IPS-11a (cell line): ENCODE data around the gene PSMD4.
"Not testable (repeated sequence)": the region's sequence is repeated elsewhere in the genome, so short reads cannot be mapped to it uniquely, and the experiment has no call there.

Source experiments
- H3K4me3 ChIP-seq: one replicate; pipeline ENCODE4 v1.5.1; 2013; ENCODE audit warnings: low read depth, low read length, control low read depth

The PSMD4 gene

DNA sequence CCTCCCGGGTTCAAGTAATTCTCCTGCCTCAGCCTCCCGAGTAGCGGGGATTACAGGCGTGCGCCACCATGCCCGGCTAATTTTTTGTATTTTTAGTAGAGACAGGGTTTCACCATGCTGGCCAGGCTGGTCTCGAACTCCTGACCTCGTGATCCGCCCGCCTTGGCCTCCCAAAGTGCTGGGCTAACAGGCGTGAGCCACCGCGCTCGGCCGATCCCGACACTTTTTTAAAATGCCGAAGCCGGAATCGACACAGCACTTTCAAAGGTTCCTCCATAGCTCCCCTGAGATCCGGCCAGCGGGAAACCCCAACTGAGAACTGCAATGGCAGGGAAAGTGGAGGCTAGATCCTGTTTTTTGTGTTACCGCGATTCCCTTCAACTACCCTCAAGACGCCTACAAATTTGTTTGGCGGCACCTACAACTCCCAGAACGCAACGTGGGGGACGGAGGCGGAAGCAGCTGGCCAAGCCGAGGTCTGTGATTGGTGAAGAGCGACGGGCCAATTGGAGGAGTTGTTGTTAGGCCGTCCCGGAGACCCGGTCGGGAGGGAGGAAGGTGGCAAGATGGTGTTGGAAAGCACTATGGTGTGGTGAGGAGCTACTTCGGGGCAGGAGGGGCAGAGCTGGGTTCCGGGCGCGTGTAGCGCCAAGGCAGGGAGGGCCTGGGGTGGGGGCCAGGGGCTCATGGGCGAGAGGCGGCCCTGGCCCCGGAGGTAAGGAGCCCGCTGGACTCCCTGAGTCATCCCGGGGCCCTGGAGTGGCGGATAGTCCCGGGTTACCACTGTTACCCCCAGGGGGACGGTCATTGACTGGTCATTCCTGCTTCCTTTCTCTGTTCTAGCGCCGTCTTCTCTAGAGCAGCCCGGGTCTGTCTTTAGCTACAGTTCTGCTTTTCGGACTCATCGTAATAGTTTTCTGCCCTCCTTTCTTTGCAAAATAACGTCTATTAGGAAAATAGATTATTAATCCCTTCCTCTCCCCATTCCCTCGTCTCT is at the start of gene PSMD4:
Gene PSMD4, plus strand, starts transcription at position 518 of the 997 bp plus-strand sequence. Its CDS starts 49 bp downstream, at position 567.
- H3K4me3 ChIP-seq, result peak within 1 kb of the TSS; percentile 94

DNA sequence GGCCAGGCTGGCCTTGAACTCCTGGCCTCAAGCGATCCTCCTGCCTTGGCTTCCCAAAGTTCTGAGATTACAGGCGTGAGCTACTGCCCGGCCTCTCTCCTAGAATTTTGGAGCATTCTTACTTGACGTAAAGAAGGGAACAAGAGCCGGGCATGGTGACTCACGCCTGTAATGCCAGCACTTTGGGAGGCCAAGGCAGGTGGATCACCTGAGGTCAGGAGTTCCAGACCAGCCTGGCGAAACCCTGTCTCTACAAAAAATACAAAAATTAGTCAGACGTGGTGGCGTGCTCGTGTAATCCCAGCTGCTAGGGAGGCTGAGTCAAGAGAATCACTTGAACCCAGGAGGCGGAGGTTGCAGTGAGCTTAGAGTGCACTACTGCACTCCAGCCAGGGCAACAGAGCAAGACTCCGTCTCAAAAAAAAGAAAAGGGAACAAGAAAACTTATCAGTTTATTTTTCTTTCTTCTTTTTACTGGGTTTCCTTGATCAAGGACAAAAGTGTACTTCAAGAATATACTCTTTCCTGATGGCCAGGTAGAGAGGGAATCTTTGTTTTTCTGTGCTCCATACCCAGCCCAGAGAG is 49.1 kb upstream of the PSMD4 start:
- not testable (repeated sequence) for H3K4me3 ChIP-seq

DNA sequence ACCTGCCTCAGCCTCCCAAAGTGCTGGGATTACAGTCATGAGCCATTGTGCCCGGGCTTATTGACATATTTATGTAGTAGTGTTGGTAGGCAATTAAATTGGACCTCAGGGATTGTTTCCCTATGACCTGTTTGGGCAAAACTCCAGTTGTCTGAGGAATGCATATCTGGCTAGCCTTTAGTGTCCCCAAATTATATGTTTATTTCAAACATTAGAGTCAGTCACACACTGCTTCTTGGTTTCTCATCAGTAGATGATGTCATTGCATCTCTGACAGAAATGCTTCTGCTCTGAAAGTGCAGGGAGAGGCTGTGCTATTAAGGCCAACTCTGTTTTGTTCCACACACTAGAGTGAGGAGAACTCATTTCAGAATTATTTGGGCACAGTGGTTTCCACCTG is 43.7 kb upstream of the PSMD4 start:
- H3K4me3 ChIP-seq, result no peak overlapping the region

DNA sequence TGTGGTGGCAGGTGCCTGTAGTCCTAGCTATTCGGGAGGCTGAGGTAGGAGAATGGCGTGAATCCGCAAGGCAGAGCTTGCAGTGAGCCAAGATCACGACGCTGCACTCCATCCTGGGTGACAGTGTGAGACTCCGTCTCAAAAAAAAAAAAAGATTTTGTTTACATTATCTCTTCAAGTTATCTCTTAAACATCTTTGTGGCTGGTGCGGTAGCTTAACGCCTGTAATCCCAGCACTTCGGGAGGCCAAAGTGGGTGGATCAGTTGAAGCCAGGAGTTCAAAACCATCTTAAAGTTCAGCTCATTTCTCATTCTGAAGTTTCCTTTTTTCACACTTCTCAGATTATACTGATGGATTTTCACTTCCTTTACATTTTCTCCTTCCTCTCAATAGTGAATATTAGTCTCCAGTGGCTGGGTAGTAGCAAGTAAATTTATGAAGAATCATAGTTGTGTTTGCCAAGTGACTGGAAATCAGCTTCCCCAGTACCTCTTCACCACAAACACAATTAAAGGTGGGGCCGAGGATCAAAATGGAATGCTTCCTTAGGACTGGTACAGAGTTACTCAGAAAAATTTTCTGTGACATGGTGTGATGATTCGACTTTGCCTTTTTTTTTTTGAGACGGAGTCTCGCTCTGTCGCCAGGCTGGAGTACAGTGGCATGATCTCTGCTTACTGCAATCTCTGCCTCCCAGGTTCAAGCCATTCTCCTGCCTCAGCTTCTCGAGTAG is 42.4 kb upstream of the PSMD4 start:
- H3K4me3 ChIP-seq, result no peak overlapping the region

DNA sequence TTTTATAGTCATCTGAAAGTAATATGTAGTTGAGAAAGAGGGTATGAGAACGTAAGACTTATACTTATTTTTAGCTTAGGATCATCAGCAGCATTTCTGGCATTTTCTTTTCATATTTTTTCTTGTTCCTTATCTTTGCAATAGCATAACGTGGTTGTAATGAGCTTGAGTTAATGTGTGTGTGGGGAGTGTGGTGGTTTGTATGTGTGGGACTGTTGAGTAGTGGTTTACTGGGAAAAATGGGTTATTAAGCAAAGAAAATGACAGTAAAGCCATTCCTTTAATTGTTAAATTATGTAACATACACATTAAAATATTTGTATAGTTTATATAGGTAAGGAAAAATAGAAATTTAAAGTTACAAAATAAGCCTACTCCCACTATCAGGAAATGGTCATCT is 41.0 kb upstream of the PSMD4 start:
- H3K4me3 ChIP-seq, result no peak overlapping the region

DNA sequence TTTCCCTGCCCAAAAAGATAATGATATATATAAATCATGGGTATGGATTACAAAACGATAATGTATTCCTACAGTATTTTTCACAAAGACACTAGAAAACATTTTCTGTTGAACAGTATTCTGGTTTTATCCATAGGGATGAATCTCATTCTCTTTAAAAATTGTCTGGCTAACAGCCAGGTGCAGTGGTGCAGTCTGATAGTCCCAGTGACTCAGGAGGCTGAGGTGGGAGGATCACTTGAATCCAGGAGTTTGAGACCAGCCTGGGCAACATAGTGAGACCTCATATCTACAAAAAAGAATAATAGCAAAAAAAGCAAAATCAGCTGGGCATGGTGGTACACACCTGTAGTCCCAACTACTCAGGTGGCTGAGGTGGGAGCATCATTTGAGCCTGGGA is 32.9 kb upstream of the PSMD4 start:
- H3K4me3 ChIP-seq, result no peak overlapping the region

DNA sequence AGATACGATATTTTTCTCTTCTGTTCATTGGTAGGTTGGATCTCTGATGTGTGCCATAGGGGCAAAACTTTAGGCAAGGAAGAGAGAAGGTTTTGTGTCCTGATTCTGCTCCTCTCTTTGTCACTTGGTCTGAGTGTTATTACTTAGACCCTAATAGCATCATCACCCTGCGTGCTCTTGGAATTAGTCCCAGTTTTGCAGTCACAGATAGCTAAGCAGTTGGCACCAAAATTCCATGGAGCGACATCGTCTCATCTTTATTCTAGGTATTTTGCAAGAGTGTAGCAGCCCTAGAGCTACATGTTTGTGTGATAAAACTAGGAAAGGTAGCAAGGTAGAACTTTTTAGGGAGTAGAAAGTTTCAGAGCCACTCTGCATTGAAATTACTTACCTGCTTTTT is 32.4 kb upstream of the PSMD4 start:
- H3K4me3 ChIP-seq, result no peak overlapping the region

DNA sequence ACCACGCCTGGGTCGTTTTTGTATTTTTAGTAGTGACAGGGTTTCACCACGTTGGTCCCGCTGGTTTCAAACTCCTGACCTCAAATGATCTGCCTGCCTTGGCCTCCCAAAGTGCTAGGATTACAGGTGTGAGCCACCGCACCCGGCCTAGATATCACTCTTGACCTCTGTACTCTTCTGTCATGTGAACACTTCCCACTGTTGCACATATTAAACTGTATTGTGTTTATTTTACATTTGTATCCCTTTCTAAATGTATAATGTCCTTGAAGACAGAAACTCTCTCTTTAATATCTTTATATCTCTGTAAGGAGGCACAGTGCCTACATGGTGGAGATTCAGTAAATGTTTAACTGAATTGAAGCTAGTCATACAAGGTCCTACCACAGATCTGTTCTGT is 19.3 kb upstream of the PSMD4 start:
- no peak overlapping the region for H3K4me3 ChIP-seq

DNA sequence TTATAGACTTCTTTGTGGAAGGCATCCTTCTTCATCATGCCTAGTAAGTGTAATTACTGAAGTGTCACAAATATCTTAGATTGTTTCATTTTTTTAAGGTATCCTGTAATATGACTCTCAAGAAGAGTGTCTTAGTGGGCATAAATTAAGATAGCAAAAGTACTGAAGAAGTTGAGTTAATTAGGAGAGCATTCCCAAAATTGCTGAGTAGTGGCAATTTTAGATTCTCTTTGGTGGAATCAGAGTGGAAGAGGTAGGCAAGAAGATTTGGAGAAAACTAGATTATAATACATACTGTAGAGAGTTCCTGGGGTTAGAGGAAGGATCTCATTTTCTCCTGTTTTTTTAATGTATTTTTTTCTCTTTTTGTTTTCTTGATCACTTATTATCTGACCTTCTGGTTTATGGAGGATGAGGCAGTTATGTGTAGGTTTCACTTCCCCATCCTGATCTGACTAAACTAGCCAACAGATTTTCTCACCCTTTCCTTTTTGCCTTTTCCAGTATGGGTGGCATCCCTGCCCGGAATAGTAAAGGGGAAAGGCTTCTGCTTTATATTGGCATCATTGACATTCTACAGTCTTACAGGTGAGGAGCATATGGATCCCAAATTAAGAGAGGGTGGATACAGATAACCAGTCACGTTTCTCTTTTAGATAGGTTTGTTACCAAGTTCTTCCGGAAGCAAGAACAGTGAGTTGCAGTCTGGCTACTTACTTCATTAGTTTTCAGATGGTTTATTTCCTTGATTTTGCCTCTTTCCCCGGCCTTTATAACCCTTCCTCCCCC is 16.7 kb upstream of the PSMD4 start:
- H3K4me3 ChIP-seq, result no peak overlapping the region

DNA sequence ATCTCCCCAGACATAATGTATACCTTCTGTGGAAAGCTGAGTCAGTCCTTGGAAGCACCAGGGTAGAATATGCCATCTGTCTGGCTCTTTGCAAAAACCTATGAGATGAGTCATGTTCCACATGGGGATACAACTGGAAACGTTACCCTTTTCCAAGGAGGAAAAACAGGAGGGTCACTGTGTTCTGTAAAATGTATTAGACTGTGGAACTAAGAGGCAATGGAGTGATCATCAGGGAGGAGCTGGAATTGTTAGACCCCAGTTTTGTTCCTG is 16.1 kb upstream of the PSMD4 start:
- no peak overlapping the region for H3K4me3 ChIP-seq

DNA sequence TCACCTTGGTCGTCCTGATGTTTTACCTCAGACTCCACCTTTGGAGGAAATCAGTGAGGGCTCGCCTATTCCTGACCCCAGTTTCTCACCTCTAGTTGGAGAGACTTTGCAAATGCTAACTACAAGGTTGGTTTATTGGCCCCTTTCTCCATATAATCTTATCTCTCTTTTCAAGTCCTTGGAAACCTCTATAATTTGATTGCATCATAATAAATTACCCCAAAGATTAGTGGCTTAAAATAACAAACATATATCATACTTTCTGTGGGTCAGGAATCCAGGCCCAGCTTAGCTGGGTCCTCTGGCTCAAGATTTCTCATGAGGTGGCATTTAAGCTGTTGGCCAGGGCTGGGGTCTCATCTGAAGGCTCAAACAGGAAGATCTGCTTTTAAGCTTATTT is 12.1 kb upstream of the PSMD4 start:
- H3K4me3 ChIP-seq, result no peak overlapping the region

DNA sequence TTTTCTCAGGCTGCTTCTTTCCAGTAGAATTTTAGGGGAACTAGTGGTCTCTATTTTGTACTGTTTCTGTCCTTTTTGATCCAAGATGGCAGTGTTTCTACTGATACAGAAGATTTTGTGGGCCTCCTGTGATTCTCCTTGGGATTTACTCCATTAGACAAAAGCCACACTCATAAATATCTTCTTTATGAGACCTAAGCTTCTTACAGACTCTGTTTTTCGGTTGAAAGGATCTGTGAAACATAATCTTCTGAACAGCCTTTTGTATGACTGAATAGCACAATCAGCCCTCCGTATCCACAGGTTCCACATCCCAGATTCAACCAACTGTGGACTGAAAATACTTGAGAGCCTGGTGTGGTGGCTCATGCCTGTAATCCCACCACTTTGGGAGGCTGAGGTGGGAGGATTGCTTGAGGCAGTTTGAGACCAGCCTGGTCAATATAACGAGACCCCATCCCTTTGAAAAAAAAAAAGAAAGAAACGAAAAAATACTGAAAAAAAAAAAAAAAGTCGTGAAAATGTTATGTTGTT is 10.8 kb upstream of the PSMD4 start:
- H3K4me3 ChIP-seq, result no peak overlapping the region

DNA sequence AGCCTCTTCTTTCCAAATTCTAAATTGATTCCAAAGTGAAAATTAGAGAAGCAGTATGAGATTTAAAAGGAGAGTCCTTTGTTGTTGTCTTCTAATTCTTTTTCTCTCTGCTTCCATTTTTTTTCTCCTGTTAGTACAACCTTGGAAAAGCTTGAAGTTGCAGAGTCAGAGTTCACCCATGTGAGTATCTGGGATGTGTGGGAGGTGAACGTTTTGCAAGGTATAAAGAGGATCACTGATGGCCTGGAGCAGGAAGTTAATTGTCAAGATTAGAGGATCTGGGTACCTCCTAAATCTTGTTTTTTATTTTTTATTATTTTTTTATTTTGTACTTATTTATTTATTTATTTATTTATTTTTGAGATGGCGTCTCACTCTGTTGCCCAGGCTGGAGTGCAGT is 7.7 kb upstream of the PSMD4 start:
- no peak overlapping the region for H3K4me3 ChIP-seq

DNA sequence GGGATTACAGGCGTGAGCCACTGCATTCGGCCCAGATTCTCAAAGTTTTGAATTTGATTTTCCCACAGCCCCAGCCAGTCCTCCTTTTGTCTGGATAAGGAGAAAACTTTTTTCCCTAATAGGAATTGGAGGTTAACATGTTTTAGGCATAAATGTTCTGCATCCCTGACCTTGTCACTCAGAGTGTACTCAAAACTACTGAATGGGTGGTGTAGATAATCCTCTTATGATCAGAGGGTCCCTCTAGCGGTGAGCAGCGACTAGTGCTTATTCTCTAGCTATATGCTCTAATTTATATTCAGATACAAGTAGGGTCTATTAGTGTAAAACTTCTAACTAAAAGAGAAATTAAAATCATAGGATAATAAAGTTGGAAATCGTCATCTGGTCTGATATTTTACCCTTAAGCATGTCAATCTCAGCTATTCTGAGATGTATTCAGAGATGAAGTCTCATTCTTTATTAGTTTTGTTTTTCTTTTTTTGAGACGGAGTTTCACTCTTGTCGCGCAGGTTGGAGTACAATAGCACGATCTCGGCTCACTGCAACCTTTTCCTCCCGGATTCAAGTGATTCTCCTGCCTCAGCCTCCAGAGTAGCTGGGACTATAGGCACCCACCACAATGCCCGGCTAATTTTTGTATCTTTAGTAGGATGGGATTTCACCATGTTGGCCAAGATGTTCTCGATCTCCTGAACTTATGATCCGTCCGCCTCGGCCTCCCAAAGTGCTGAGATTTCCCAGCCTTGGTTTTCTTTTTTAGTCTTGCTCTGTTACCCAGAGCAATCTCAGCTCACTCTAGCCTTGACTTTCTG is 2.7 kb upstream of the PSMD4 start:
- no peak overlapping the region for H3K4me3 ChIP-seq

DNA sequence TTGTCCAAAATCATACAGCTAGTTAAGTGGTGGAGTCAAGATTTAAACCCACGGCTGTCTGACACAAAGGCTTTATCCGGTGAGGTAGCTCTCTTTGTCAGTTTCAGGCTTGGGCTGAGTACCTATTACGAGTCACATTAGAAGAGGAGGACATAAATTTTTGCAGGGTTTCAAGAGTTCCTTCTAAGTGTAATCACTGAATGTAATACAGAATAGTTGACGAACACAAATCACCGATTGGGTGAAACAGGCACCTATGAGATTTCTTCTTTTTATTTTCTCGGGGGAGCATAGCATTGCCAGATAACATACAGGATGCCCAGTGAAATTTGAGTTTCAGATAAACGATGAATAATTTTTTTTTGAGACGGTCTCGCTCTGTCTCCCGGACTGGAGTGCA is 847 bp downstream of the PSMD4 start:
- peak overlapping the region; percentile 94 for H3K4me3 ChIP-seq

DNA sequence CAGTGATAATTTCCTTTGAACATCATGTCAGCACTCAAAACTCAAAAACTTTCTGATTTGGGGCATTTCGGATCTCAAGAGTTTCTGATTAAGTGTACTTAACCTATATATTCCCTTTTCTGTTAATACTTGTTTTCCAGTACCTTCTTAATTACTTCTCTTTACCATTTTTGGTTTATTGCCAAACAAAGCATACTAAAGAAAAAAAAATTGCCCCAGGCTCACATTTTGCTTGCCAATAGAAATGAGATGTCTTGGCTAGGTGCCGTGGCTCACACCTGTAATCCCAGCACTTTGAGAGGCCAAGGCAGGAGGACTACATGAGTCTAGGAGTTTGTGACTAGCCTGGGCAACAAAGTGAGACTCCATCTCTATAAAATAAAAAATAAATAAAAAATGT is 4.8 kb downstream of the PSMD4 start:
- H3K4me3 ChIP-seq, result no peak overlapping the region

DNA sequence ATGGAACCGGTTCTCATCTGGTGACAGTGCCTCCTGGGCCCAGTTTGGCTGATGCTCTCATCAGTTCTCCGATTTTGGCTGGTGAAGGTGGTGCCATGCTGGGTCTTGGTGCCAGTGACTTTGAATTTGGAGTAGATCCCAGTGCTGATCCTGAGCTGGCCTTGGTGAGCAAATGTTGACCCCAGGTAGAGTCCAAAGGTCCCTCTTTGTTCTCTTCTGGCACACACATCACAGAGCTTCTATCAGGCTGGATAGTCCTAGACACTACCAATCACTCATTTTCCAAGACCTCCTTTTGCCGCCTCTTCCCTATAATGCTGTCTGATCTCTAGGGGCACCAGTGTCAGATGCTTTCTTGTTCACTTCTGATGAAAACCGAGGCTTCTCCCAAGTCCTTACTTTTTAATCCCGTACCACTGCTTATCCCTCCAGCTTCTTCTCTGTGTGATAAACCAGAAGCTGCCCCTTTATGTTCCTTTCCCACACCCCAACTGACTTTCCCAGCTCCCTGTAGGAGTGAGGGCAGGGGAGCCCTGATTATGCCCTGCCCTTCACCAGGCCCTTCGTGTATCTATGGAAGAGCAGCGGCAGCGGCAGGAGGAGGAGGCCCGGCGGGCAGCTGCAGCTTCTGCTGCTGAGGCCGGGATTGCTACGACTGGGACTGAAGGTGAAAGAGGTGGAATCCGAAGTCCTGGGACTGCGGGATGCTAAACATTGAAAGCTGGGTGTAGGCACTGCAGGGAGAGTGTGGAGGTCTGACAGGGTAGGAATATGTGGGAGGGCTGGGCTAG is 11.1 kb downstream of the PSMD4 start:
- H3K4me3 ChIP-seq, result no peak overlapping the region

DNA sequence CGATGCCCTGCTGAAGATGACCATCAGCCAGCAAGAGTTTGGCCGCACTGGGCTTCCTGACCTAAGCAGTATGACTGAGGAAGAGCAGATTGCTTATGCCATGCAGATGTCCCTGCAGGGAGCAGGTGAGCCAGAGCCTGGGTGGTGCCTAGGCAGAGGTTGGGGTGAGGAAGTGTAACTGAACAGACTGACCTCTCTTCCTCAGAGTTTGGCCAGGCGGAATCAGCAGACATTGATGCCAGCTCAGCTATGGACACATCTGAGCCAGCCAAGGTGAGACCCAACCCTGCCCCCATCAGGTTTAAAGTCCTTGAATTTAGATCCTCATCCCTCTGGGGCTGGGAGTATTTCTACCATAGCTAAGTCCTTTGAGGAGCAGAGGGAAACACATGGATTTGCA is 11.8 kb downstream of the PSMD4 start:
- H3K4me3 ChIP-seq, result no peak overlapping the region

DNA sequence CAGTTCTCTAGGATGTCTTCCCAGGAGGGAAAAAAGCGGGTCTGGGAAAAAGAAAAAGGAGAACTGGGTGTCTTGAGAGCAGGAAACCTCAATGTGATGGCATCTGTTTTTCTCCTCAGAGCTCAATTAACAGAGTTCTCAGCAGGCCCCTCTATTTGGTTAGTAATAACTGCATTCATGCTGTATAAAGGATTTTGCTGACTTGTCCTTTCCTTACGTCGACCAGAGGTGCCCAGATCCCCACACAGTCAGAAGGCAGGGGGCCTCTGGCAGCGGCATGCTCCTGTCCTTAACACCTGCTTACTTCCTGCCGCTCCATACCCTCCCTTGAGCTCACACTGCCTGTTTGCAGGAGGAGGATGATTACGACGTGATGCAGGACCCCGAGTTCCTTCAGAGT is 12.3 kb downstream of the PSMD4 start:
- no peak overlapping the region for H3K4me3 ChIP-seq
